K562 (cell line): ENCODE data around the gene TXNRD2. TPM values are rescaled to one million over a fixed set of nuclear protein-coding genes. Genes with fewer than 3 reads are reported as not detected.

Source experiments
- ATAC-seq: fragments of 200-7000 bp; cut with Tn5 transposase; 3 replicates; pipeline ENCODE4 v1.9.1; 2020; ENCODE audit warnings: moderate library complexity
- BruUV-seq: library from RNA; stranded (reverse); fragments of 400-500 nt; replicated peaks from 2 replicates; lab custom pipeline; 2021; lab: Mats Ljungman, UMichigan
- CTCF ChIA-PET: fragments of 300-600 bp; formaldehyde crosslinking; extraction: SDS; loops from one replicate; lab custom pipeline; 2021; ENCODE audit warnings: low intra/inter-chr PET ratio; lab: Yijun Ruan, JAX
- POLR2A ChIA-PET: fragments of 300-600, 350-650 bp; sonication (Branson Sonifier 250); formaldehyde crosslinking; extraction: SDS; loops from one replicate; lab custom pipeline; 2021; ENCODE audit warnings: antibody characterized with exemption, inconsistent platforms; lab: Yijun Ruan, JAX
- DNase-seq, 4 experiments: peaks; one replicate each; pipeline versions ENCODE4 v3.0.0 to v3.0.0-alpha.2; 2011 to 2018; ENCODE audit warnings: low spot score in 3 of 4, mixed read lengths in 3 of 4; ENCODE audit errors: extremely low read depth in 1 of 4
- FAIRE-seq: peaks from 2 replicates; lab custom pipeline; 2011; peaks lifted over from hg19 to GRCh38; lab: Jason Lieb, UNC
- H2AFZ ChIP-seq: 2 replicates; pipeline ENCODE4 v1.6.0; 2011; ENCODE audit warnings: low read depth, low read length, control low read depth, inconsistent platforms
- H3K27ac ChIP-seq: fragments of 200-600 bp; 3 replicates; pipeline ENCODE4 v1.8.0; 2011; ENCODE audit warnings: low read depth, mild to moderate bottlenecking, control low read depth, inconsistent platforms, low read length, moderate library complexity, mixed read lengths; ENCODE audit errors: extremely low read depth
- H3K27me3 ChIP-seq, 2 experiments: fragments of 300-600 bp in 1 of 2; 2 replicates in 1 of 2; 3 replicates in 1 of 2; pipeline versions ENCODE4 v1.6.0 to v1.8.0; 2011; ENCODE audit warnings: inconsistent platforms in 2 of 2, low read length in 2 of 2, mild to moderate bottlenecking in 1 of 2, mixed read lengths in 1 of 2, moderate library complexity in 1 of 2; ENCODE audit not compliant: control insufficient read depth in 2 of 2, insufficient read depth in 2 of 2
- H3K36me3 ChIP-seq: fragments of 300-600 bp; 3 replicates; pipeline ENCODE4 v1.8.0; 2011; ENCODE audit warnings: mild to moderate bottlenecking, low read length, inconsistent platforms; ENCODE audit not compliant: control insufficient read depth, insufficient read depth
- H3K4me1 ChIP-seq, 2 experiments: fragments of 200-600 bp in 1 of 2; replicated peaks in 1 of 2; 2 replicates in 1 of 2; 3 replicates in 1 of 2; pipeline versions ENCODE4 v1.5.1 to v1.8.0; 2011; ENCODE audit warnings: inconsistent platforms in 2 of 2, low read length in 2 of 2, mild to moderate bottlenecking in 1 of 2, mixed read lengths in 1 of 2, moderate library complexity in 1 of 2; ENCODE audit not compliant: control insufficient read depth in 2 of 2, insufficient read depth in 2 of 2
- H3K4me2 ChIP-seq: 2 replicates; pipeline ENCODE4 v1.6.1; 2011; ENCODE audit warnings: low read length, control low read depth, inconsistent platforms, mixed read lengths; ENCODE audit not compliant: insufficient read depth
- H3K4me3 ChIP-seq: fragments of 200-600 bp; sonication (generic), shearing (Covaris generic); 2 replicates; pipeline ENCODE4 v1.5.1; 2016; ENCODE audit warnings: control low read depth, inconsistent platforms
- H3K79me2 ChIP-seq: fragments of 200-600 bp; 3 replicates; pipeline ENCODE4 v1.8.0; 2011; ENCODE audit warnings: low read length, inconsistent platforms; ENCODE audit not compliant: control insufficient read depth, insufficient read depth
- H3K9ac ChIP-seq, 2 experiments: 2 replicates each; pipeline versions ENCODE4 v1.6.0 to v1.6.1; 2011; ENCODE audit warnings: low read depth in 2 of 2, low read length in 2 of 2, control low read depth in 1 of 2, inconsistent platforms in 1 of 2, mild to moderate bottlenecking in 1 of 2, mixed read lengths in 1 of 2; ENCODE audit not compliant: insufficient read depth in 1 of 2
- H3K9me1 ChIP-seq: one replicate; pipeline ENCODE4 v1.6.0; 2011; ENCODE audit warnings: inconsistent platforms, mild to moderate bottlenecking, low read length, moderate library complexity; ENCODE audit not compliant: control insufficient read depth, insufficient read depth
- H3K9me3 ChIP-seq: replicated peaks from 2 replicates; pipeline ENCODE4 v1.5.1; 2011; ENCODE audit warnings: low read depth, low read length, inconsistent platforms; ENCODE audit not compliant: control insufficient read depth, insufficient read depth
- H4K20me1 ChIP-seq: replicated peaks from 2 replicates; pipeline ENCODE4 v1.6.1; 2011; ENCODE audit warnings: low read length, inconsistent platforms, mixed read lengths; ENCODE audit not compliant: control insufficient read depth, insufficient read depth
- HDAC6 ChIP-seq: IDR thresholded peaks from 2 replicates; pipeline ENCODE4 v1.6.1; 2012; ENCODE audit warnings: low read depth, mild to moderate bottlenecking, control low read depth, inconsistent platforms, low read length, moderate library complexity
- MYBL2 ChIP-seq, 2 experiments: fragments of 450-650 bp in 1 of 2; sonication (generic) in 1 of 2; formaldehyde crosslinking in 1 of 2; IDR thresholded peaks; 2 replicates each; pipeline versions ENCODE4 v1.6.1 to v1.8.1; 2017 to 2022; ENCODE audit warnings: borderline replicate concordance in 1 of 2, inconsistent platforms in 1 of 2, low read depth in 1 of 2, mild to moderate bottlenecking in 1 of 2, missing genetic modification reagents in 1 of 2, moderate library complexity in 1 of 2
- ZNF780A ChIP-seq: fragments of 250-450 bp; sonication (Bioruptor Pico); IDR thresholded peaks from 2 replicates; pipeline ENCODE4 v1.5.0; 2021; ENCODE audit warnings: mild to moderate bottlenecking
- WGBS: fragments of 100-300 bp; shearing (Covaris generic); methylation state at CpG from one replicate; pipeline ENCODE4 v1.1.6; 2016; ENCODE audit warnings: low coverage, mixed read lengths; ENCODE audit not compliant: insufficient coverage; ENCODE audit errors: missing lambda C conversion rate; 5-methylcytosine and 5-hydroxymethylcytosine counted together
- in situ Hi-C: fragments of 300-500 bp; cut with MboI; formaldehyde crosslinking; loops from 4 replicates; pipeline ENCODE4 v1.15.0; 2018; ENCODE audit warnings: inconsistent platforms, mixed read lengths
- intact Hi-C: fragments of 100-400 bp; cut with micrococcal nuclease; formaldehyde crosslinking; loops from 2 replicates; pipeline ENCODE4 v1.14.2; 2022
- polyA plus RNA-seq, 8 experiments: library from polyadenylated mRNA; depleted of rRNA in 4 of 8; stranded (reverse) in 5 of 8; unstranded in 3 of 8; fragments of >200 nt; fragmentation: Nextera tagmentation in 2 of 8; fragmentation: Illumina TruSeq in 1 of 8; extraction: Ambion mirVana in 2 of 8; extraction: Trizol in 1 of 8; gene quantifications; 2 replicates each; pipeline versions ENCODE4 v1.2.1 to v1.2.3, GENCODE V29; 2011 to 2014; ENCODE audit warnings: inconsistent platforms in 1 of 8, missing spikeins in 1 of 8
- total RNA-seq, 7 experiments: library from RNA; depleted of rRNA in 6 of 7; stranded (reverse); fragments of >200 nt in 6 of 7; fragmentation: Illumina TruSeq in 2 of 7; extraction: Trizol in 2 of 7; gene quantifications; 2 replicates each; pipeline versions ENCODE4 v1.2.1 to v1.2.3, GENCODE V29; 2011 to 2021; ENCODE audit warnings: low replicate concordance in 1 of 7
- TF ChIP-seq, protein P1 (sequence below): fragments of 450-650 bp; IDR thresholded peaks from 2 replicates; pipeline ENCODE4 v1.6.1; 2018; ENCODE audit warnings: mild to moderate bottlenecking, low read depth; ENCODE audit not compliant: partially characterized antibody
- TF ChIP-seq, protein P2 (sequence below): sonication (generic); formaldehyde crosslinking; IDR thresholded peaks from 2 replicates; pipeline ENCODE4 v1.8.0; 2022; ENCODE audit warnings: mild to moderate bottlenecking, missing genetic modification reagents

TXNRD2 gene
- total and polyA plus RNA-seq, 9 of the 15 experiments (the other 6 are each of a cell fraction or from before 2014, with no cell fraction given), result 3.3 to 80.2 (median 49.4) TPM

DNA sequence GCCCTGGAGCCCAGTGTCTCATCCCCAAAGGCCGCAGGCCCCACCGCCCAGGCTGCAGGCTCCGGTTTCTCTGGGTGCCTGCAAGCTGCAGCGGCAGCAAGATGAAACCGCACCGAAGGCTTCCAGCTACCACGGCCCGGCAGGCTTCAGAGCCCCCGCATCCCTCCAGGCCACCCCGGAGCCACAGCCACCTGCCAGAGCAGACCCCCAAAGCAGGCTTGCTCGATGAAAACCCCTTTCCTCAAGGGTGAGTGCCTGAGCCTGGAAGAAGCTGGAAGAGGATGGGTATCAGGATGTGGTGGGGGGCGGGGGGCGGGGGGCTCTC lies 62.4 kb downstream of the TXNRD2 start:
- no peaks in the 10 kb centered on the region for H3K9me1 ChIP-seq
- ChIA-PET POLR2A (interaction anchor here (0.9 to 4.0 kb wide), 6 partner anchors 8 to 24 kb away, joined by 3 to 21 read pairs (median 6); partner anchors contain the start of genes GNB1L and RTL10), CTCF (no interaction called here)
- H3K36me3 ChIP-seq, result no peaks in the 10 kb centered on the region
- no TSS peak for BruUV-seq
- DNase-seq (no peak), ATAC-seq (no peak), FAIRE-seq (no peak)
- peaks cover 0 to 9% of the 10 kb centered on the region in 2 experiments; a peak in 1 of 5 replicates for H3K27me3 ChIP-seq
- peaks cover 34% of the 10 kb centered on the region for H4K20me1 ChIP-seq
- no peaks in the 10 kb centered on the region for H3K79me2 ChIP-seq
- H3K9me3 ChIP-seq, result no peaks in the 10 kb centered on the region
- peaks cover 12 to 80% of the 10 kb centered on the region in 2 experiments for H3K4me1 ChIP-seq
- H3K27ac ChIP-seq, result no peak overlapping the region
- TF ChIP-seq ZNF780A (CRISPR knock-in tag), result no peak
- TF ChIP-seq, protein P1, sequence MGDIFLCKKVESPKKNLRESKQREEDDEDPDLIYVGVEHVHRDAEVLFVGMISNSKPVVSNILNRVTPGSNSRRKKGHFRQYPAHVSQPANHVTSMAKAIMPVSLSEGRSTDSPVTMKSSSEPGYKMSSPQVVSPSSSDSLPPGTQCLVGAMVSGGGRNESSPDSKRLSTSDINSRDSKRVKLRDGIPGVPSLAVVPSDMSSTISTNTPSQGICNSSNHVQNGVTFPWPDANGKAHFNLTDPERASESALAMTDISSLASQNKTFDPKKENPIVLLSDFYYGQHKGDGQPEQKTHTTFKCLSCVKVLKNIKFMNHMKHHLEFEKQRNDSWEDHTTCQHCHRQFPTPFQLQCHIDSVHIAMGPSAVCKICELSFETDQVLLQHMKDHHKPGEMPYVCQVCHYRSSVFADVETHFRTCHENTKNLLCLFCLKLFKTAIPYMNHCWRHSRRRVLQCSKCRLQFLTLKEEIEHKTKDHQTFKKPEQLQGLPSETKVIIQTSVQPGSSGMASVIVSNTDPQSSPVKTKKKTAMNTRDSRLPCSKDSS, result no peak
- TF ChIP-seq HDAC6, result 0 out of 2 replicates have a peak, but pooled peaks have one; percentile 48
- TF ChIP-seq, protein P2, sequence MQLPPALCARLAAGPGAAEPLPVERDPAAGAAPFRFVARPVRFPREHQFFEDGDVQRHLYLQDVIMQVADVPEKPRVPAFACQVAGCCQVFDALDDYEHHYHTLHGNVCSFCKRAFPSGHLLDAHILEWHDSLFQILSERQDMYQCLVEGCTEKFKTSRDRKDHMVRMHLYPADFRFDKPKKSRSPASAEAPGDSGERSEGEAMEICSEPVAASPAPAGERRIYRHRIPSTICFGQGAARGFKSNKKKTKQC (CRISPR knock-in tag), result no peak
- TF ChIP-seq MYBL2 (IDR thresholded peaks at IDR 0.05; ENCODE audit: low read depth), result no peak
- no peak for TF ChIP-seq MYBL2 (CRISPR knock-in tag; IDR thresholded peaks at IDR 0.05; ENCODE audit: borderline replicate concordance)
- intact Hi-C loops, result no loop called here
- H3K9ac ChIP-seq, result peak overlapping the region in 1 of 2 experiments; percentile 21; a peak in 1 of 4 replicates
- H3K4me3 ChIP-seq, result no peak overlapping the region
- WGBS, result 73% methylated on average over 13 of the region's 13 CpGs
- H2AFZ ChIP-seq, result no peak overlapping the region
- H3K4me2 ChIP-seq, result no peak overlapping the region
- in situ Hi-C loops, result no loop called here
